ENCODE measurements around the gene ERP44.
"Not testable (repeated sequence)": the region's sequence is repeated elsewhere in the genome, so short reads cannot be mapped to it uniquely, and the experiment has no call there.

The ERP44 gene

DNA sequence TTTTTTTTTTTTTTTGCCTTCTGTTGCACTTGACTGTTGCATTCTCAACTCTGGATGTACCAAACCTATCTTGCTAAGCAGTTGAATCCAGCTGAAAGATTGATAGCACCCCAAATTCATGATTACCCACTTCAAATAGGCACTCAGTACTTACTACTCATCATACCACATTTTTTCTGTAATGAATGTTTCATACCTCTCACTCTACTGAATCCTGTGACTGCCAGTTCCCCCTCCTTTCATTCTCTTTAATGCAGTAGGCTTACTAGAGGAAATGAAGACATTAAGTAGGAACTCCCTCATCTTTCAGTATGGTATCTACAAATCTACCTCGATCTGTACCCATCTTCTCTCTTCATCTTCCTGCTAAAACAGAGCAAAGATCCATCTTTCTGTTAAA, 7.1 kb upstream of the ERP44 start:
- DNase-seq (ENCODE audit: low read depth, low spot score) = no peak
- no peak overlapping the region for H3K4me3 ChIP-seq (ENCODE audit: low read length)

DNA sequence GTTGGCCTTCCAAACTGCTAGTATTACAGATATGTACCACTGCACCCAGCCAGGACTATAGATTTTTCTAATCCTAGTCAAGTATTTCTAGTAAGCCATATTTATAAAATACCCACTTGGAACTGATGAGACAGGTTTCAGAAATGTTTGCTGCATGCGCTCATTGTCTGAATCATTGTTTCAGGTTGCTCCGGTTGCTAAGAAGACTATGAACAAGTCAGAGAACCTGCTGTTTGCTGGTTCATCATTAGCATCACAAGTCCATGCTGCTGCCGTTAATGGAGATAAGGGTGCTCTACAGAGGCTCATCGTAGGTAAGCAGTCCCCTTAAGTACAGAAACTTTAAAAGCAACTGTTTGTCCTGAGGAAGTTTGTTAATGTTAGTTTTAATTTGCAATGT, 5.5 kb upstream of the ERP44 start:
- no peak for DNase-seq (ENCODE audit: low read depth, low spot score)
- no peak overlapping the region for H3K4me3 ChIP-seq (ENCODE audit: low read length)

DNA sequence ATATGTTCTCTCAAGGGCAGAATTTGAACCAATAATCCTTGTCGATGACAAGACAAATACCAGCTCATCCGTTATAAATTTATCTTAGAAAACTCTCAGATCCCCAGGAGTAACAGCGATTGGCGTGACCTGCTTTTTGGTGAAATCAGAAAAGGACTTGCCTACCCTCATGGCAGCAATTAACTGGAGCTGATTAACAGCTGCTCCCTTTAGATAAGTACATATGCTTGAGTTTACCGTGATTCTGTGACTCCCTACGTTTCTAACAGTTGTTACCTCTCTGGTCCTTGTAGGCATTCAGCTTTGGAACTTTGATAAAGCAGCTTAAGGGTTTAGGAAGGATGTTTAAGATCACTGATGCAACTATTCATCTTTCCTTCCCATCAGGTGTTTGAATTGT, 2.8 kb upstream of the ERP44 start:
- no peak overlapping the region for H3K4me3 ChIP-seq (ENCODE audit: low read length)
- DNase-seq (ENCODE audit: low read depth, low spot score) = no peak

DNA sequence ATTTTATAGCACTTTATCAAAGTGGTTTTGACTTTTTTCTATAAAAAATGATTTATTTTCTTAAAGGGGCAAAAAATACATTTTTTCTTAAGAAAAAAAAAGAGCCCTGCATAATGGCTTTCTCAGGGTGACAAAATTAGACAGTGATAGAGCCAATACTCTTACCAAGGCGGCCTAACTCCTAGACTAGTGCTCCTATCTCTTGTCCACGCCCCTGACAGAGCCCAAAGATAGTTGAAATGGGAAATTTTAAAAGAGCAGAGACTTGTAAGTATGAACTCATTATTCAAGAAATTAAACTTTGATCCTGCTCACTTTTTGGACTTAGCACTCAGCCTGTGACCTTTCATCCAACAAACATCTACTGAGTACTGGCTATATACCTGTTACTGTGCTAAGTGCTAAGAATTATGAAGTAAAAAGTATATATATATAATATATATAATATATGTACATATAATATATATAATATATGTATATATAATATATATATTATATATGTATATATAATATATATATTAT, 1.4 kb upstream of the ERP44 start:
- DNase-seq (ENCODE audit: low read depth, low spot score) = no peak
- H3K4me3 ChIP-seq (ENCODE audit: low read length) = peak overlapping the region; percentile 100

DNA sequence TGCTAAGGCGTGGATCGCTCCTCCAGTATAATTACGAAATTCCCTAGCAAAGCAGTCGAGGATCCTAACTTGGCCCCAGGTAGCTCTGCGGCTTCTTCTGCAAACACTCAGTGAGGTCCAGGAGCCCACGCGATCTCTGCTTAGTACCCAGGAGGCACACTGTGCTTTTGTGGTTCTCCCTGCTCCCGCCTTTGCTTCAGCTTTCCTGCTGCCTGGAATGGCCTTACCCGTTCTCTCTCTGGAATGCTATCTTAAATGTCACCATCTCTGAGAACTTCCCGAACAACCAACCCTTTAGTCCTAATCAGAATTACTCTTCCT, 882 bp upstream of the ERP44 start:
- peak overlapping the region; percentile 100 for H3K4me3 ChIP-seq (ENCODE audit: low read length)

DNA sequence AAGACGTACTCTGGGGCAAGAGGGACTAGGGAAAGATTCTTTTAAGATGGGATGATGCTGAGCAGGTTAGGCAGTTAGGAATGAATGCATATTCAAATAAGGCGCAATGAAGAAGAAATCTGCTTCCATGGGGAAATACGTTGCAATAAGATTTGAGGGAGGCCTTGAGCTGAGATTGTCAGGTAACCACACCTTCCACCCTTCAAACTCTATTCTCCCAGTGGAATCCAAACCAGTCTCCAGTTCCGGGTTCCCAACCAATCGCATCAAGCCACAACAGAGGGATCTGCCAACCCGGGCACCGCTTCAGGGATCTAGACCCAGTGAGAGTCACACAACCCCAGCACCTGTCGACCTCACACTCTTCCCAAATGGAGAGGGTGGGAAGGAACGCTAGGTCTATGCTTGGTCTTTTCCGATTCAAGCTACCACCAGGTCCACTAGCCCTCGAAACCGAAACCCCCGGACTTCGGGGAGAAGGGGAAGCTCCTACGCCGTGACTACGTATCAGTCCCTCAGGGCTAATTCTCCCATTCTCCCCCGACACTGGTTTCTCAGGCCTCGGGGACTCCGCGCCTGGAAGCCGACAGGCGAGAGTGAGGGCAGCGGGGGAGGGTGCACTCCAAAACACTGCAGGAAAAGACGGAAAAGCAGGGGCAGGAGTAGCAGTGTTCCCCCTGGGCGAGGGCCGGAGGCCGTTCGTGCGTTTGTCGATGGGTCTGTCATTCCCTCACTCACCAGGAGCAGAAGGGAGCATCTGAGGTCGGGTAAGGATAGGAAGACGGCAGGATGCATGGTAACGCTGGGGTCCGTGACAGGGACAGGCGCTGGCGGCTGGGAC, 534 bp downstream of the ERP44 start:
- no peak for DNase-seq (ENCODE audit: low read depth, low spot score)
- H3K4me3 ChIP-seq (ENCODE audit: low read length) = peak overlapping the region; percentile 100

More for the DNA sequence above, 882 bp upstream of the ERP44 start:
- no peak for DNase-seq (ENCODE audit: low read depth, low spot score)

DNA sequence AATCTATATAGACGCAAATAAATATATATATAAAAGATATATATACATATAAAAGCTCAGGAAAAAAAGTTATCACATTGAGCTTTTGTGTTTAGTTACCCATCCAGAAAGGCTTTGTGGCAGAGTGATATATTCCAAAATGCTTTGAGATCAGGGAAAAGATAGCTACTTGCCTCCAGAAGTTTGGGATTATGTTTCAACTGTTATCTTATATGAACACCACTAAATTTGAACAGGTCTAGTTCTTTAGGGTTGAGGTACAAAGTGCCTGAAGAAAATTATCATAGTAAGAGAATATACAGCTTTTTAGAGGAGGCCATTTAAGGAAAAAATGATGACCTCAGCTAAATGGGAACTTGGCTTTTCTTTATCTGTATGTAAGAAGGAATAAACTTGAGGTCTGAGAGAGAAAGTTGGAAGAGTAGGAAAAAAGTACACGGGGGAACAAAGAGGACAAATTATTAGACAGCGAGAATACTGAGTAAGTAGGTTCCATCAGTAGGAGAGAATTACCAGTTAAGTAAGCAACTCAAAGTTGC, 2.4 kb downstream of the ERP44 start:
- no peak for DNase-seq (ENCODE audit: low read depth, low spot score)
- no peak overlapping the region for H3K4me3 ChIP-seq (ENCODE audit: low read length)

DNA sequence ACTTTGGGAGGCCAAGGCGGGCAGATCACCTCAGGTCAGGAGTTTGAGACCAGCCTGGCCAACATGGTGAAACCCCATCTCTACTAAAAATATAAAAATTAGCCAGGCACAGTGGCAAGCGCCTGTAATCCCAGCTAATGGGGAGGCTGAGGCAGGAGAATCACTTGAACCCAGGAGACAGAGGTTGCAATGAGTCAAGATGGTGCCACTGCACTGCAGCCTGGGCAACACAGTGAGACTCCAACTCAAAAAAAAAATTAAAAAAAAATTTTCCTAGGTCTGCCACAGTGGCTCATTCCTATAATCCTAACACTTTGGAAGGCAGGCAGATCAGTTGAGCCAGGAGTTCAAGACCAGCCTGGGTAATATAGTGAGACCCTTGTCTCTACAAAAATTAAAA, 4.4 kb downstream of the ERP44 start:
- not testable (repeated sequence) for H3K4me3 ChIP-seq (ENCODE audit: low read length); DNase-seq (ENCODE audit: low read depth, low spot score)

DNA sequence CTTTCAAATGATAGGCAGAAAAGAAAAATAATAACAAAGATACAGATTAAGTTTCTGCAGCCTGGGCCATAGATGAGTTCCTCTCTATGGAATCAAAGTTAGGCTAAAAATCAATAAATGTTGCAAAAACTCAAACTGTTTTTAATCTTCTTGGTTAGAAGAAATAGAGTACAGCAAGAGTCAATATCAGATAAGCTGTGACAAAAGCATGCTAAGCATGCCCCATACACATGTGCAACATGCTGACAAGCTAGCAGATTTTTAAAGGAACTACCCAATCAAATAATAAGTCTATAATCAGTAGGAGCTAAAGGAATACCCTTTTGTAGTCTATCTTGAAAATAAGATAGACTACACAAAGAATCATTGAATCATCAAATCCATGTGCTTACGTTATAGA, 6.7 kb downstream of the ERP44 start:
- H3K4me3 ChIP-seq (ENCODE audit: low read length) = no peak overlapping the region
- DNase-seq (ENCODE audit: low read depth, low spot score) = no peak

DNA sequence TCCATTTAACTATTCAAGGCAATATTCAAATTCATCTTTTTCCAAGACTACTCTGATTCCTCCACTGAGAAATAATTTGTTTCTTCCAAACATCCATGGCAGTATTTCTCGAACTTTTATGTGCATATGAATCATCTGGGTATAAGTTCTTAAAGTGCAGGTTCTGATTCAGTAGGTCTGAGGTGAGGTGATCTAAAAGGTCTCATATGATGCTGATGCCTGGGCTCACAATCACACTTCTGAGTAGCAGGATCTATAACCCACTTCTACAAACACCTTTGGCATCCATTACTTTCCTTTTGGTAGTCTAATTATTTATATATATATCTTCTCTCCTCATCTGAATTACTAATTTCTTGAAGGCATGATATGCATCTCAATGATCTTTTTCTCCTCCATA, 7.2 kb downstream of the ERP44 start:
- H3K4me3 ChIP-seq (ENCODE audit: low read length) = no peak overlapping the region
- no peak for DNase-seq (ENCODE audit: low read depth, low spot score)

DNA sequence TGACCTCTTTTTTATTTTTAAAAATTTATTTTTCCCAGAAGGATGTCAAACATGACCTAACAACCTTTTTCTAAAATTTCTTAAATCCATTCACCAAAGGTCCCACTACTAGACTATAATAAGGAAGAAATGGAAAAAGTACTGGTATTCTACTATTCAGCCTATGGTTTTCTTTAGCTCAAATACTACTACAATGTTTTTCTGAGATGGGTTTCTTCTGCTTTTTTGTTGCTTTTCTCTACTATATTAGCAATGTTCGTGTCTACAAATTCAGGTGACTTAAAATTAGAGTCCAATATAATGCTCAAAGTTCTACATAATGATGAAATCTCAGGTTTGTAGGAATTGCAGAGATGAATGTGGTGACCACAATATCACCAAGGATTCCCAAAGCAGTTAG, 7.9 kb downstream of the ERP44 start:
- DNase-seq (ENCODE audit: low read depth, low spot score) = no peak
- no peak overlapping the region for H3K4me3 ChIP-seq (ENCODE audit: low read length)

DNA sequence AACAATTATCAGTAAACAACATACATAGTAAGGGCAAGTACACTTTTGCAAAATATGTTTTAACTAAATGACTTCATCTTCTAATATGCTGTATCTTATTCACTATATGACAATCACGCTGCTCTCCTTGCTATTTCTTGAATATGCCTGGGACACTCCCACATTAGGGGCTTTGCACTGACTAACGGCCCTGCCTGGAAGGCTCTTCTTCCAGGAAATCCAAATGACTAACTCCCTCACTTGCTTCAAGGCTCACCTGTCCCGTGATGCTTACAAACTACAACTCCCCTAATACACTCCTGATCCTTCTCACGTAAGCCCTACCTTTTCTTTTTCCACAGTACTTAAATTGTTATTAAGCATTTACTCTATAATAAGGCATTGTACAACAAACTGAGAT, 10.6 kb downstream of the ERP44 start:
- H3K4me3 ChIP-seq (ENCODE audit: low read length) = no peak overlapping the region
- DNase-seq (ENCODE audit: low read depth, low spot score) = no peak

DNA sequence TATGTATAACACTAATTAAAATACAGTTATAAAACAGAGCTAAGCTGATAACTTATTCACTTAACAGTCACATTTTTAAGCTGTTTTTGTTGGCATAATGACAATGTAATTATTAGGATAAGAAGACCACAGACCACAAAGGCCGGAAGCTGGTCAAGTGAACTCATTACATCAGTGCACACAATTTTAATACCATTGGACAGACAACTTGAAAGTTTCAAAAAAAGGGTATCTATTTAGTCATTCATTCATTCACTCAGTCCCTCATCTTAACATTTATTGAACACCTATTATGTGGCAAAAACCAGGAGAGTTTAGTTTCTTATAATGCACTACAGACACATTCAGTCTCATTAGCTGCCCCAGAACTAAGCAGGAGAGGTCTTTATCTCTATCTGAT, 11.6 kb downstream of the ERP44 start:
- no peak overlapping the region for H3K4me3 ChIP-seq (ENCODE audit: low read length)
- DNase-seq (ENCODE audit: low read depth, low spot score) = no peak

DNA sequence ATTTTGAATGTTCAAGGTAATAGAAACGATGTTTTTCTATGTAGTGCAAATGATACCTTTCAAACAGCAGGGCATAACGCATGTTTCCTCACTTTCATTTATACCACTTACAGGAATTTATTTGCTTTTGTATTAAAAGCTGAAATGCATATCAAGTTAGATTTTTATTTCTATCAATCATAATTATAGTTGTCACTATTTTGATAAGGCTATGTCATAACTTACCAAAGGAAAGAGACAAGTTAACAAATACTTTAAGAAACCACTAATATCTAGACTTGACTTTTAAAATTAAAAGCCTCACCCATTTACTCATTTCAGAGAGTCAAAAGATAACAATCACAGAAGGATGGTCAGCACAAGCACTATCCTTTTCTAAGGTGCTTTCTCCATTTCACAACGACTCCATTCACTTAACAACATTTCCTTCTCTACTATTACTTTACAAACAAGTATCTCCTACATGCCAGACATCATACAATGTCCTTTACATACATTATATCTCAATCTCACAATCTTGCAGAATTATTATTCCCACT, 12.6 kb downstream of the ERP44 start:
- DNase-seq (ENCODE audit: low read depth, low spot score) = no peak
- no peak overlapping the region for H3K4me3 ChIP-seq (ENCODE audit: low read length)

DNA sequence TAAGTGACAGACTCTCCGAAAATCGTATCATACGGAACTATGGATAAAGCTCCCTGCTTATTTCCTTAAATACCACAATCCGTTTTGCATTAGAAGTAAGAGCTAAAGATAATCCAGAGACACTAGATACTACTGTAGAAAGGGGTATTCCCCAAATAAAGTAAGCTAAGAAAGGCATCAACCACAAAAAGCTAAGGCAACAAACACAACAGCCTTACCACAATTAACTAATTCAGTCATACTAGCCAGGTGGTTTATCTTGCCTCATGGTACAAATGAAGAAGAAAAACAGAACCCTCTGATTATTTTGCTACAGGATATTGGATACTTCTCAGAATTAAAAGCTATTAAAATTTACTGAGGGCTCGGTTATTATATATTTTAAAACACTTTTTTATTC, 14.1 kb downstream of the ERP44 start:
- DNase-seq (ENCODE audit: low read depth, low spot score) = no peak
- no peak overlapping the region for H3K4me3 ChIP-seq (ENCODE audit: low read length)

DNA sequence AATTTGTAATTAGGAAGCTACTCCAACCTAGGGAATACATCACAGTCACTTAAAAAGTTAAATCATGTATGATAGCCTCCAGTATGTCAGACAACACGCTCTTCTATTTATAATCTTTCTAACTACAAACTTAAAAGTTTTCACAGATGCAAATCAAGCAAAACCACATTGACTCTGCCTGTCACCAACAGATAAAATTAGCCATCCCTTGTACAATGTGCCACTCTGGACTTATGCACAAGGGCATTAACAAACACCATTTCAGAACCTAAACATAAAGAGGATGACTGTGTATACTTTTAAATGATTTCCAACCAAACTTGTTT, 14.7 kb downstream of the ERP44 start:
- no peak for DNase-seq (ENCODE audit: low read depth, low spot score)
- H3K4me3 ChIP-seq (ENCODE audit: low read length) = no peak overlapping the region

DNA sequence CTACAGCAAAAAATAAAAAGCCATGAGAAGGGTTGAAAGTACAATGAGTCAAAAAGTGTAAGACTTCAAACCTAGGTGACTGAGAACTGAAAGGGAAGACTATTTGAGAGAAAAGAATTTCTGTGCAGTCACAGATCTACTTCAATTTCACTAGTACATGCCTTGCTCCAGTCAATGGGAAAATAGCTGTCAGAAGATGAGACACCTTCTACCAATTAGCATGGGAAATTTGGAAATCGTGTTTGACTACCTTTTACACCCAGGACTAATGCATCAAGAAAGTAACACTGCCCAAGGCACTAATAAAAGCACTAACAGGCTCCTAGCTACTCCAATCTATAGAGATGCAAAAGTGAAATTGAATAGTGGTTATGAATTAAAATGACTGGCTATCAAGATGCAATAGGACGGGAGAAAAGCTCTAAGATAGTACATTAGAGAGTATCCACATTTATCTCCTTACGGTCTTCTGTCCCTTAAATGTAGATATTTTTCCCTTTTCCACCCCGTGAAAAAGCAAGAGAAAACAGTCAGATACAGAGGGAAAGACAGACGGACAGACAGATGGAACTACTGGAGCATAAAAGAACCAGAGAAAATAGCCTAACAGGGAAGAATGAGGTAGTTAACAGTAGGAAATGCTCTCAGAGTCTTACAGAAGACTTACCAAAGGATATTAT, 15.2 kb downstream of the ERP44 start:
- no peak for DNase-seq (ENCODE audit: low read depth, low spot score)
- no peak overlapping the region for H3K4me3 ChIP-seq (ENCODE audit: low read length)

DNA sequence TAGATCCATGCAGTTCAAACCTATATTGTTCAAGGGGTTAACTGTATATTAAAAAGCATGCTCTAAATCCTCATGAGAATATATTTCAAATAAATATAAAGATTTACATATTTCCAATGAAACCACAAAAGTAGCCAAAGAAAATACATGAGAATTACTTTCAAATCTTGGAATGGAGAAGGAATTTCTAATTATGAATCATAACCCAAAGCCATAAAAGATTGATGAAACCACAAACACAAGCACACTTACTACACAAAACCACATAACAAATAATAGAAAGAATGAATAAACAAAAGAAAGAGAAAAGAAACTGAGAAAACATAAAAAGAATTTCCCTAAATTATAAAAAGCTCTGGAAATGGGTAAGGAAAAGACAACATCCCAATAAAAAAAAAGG, 16.0 kb downstream of the ERP44 start:
- no peak overlapping the region for H3K4me3 ChIP-seq (ENCODE audit: low read length)
- no peak for DNase-seq (ENCODE audit: low read depth, low spot score)

DNA sequence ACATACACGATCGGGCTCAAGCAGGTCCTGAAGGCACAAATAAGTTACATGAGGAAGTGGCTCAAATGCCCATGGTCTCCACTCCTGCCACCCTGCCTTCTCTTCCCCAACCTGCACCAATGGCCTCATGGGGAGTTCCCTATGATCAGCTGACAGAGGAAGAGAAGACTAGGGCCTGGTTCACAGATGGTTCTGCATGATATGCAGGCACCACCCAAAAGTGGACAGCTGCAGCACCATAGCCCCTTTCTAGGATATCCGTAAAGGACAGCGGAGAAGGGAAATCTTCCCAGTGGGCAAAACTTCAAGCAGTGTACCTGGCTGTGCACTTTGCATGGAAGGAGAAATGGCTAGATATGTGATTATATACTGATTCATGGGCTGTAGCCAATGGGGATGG, 22.5 kb downstream of the ERP44 start:
- H3K4me3 ChIP-seq (ENCODE audit: low read length) = not testable (repeated sequence)

DNA sequence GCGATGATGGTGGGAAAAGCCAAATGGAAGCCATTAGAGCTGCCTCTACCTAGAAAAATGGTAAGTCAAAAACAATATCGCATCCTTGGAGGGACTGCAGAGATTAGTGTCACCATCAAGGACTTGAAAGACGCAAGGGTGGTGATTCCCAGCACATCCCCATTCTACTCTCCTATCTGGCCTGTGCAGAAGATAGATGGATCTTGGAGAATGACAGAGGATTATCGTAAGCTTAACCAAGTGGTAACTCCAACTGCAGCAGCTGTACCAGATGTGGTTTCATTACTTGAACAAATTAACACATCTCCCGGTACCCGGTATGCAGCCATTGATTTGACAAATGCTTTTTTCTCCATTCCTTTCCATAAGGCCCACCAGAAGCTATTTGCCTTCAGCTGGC, 23.8 kb downstream of the ERP44 start:
- no peak overlapping the region for H3K4me3 ChIP-seq (ENCODE audit: low read length)
- DNase-seq (ENCODE audit: low read depth, low spot score) = no peak

More for the DNA sequence above, 22.5 kb downstream of the ERP44 start:
- not testable (repeated sequence) for DNase-seq (ENCODE audit: low read depth, low spot score)

Data from Jurkat, Clone E6-1 (cell line).